Keratinocyte (primary cell): ENCODE measurements around the gene STYXL1. TPM values are rescaled to one million over a fixed set of nuclear protein-coding genes. Genes with fewer than 3 reads are reported as not detected.

ENCODE experiments used
- DNase-seq: peaks from one replicate; pipeline ENCODE4 v3.0.0-alpha.2; 2011; ENCODE audit warnings: low read depth, missing footprints, low spot score
- FAIRE-seq: peaks from 2 replicates; lab custom pipeline; 2011; peaks lifted over from hg19 to GRCh38; lab: Jason Lieb, UNC
- H2AFZ ChIP-seq: 2 replicates; pipeline ENCODE4 v1.6.0; 2012; ENCODE audit warnings: low read length, control low read depth, inconsistent platforms; ENCODE audit not compliant: control insufficient read depth
- H3K27ac ChIP-seq: 2 replicates; pipeline ENCODE4 v1.5.1; 2011; ENCODE audit warnings: low read length; ENCODE audit not compliant: control insufficient read depth, insufficient read depth
- H3K27me3 ChIP-seq: 3 replicates; pipeline ENCODE4 v1.6.0; 2011; ENCODE audit warnings: low read length; ENCODE audit not compliant: control insufficient read depth, insufficient read depth; ENCODE audit errors: extremely low read depth
- H3K36me3 ChIP-seq, 2 experiments: 2 replicates in 1 of 2; 3 replicates in 1 of 2; pipeline ENCODE4 v1.5.1; 2011; ENCODE audit warnings: low read length in 2 of 2, mild to moderate bottlenecking in 1 of 2; ENCODE audit not compliant: control insufficient read depth in 2 of 2, insufficient read depth in 2 of 2; ENCODE audit errors: extremely low read depth in 1 of 2
- H3K4me1 ChIP-seq: 3 replicates; pipeline ENCODE4 v1.5.1; 2011; ENCODE audit warnings: low read length; ENCODE audit not compliant: control insufficient read depth, insufficient read depth; ENCODE audit errors: extremely low read depth
- H3K4me2 ChIP-seq: 3 replicates; pipeline ENCODE4 v1.6.0; 2011; ENCODE audit warnings: low read depth, low read length; ENCODE audit not compliant: control insufficient read depth, insufficient read depth; ENCODE audit errors: extremely low read depth
- H3K4me3 ChIP-seq, 3 experiments: fragments of 200-600 bp in 1 of 3; sonication (generic) in 1 of 3; 2 replicates in 2 of 3; 3 replicates in 1 of 3; pipeline ENCODE4 v1.5.1; 2011 to 2016; ENCODE audit warnings: low read length in 3 of 3, mild to moderate bottlenecking in 3 of 3, control low read depth in 2 of 3, inconsistent platforms in 1 of 3, low read depth in 1 of 3, mixed read lengths in 1 of 3, mixed run types in 1 of 3, moderate library complexity in 1 of 3; ENCODE audit not compliant: control insufficient read depth in 2 of 3, insufficient read depth in 2 of 3; ENCODE audit errors: extremely low read depth in 1 of 3
- H3K79me2 ChIP-seq: 2 replicates; pipeline ENCODE4 v1.6.0; 2012; ENCODE audit warnings: low read length; ENCODE audit not compliant: control insufficient read depth, insufficient read depth
- H3K9ac ChIP-seq: 3 replicates; pipeline ENCODE4 v1.6.0; 2011; ENCODE audit warnings: low read length; ENCODE audit not compliant: control insufficient read depth, insufficient read depth; ENCODE audit errors: extremely low read depth
- H3K9me1 ChIP-seq: 3 replicates; pipeline ENCODE4 v1.6.0; 2011; ENCODE audit warnings: low read length; ENCODE audit not compliant: control insufficient read depth, insufficient read depth; ENCODE audit errors: extremely low read depth
- H3K9me3 ChIP-seq: 2 replicates; pipeline ENCODE4 v1.5.1; 2012; ENCODE audit warnings: low read depth, low read length; ENCODE audit not compliant: control insufficient read depth
- H4K20me1 ChIP-seq: 3 replicates; pipeline ENCODE4 v1.6.0; 2011; ENCODE audit warnings: low read length; ENCODE audit not compliant: control insufficient read depth, insufficient read depth; ENCODE audit errors: extremely low read depth
- CTCF ChIP-seq, 3 experiments: IDR thresholded peaks in 1 of 3; conservative IDR thresholded peaks in 1 of 3; optimal IDR thresholded peaks in 1 of 3; 2 replicates in 2 of 3; 3 replicates in 1 of 3; pipeline versions ENCODE3 to v1.5.1; 2011; ENCODE audit warnings: low read length in 3 of 3, mild to moderate bottlenecking in 3 of 3, moderate library complexity in 2 of 3, control low read depth in 1 of 3, inconsistent platforms in 1 of 3; ENCODE audit not compliant: insufficient read depth in 2 of 3; ENCODE audit errors: extremely low read depth in 1 of 3
- EZH2 ChIP-seq: IDR thresholded peaks from one replicate; pipeline ENCODE4 v1.6.1; 2012; ENCODE audit warnings: inconsistent platforms, mild to moderate bottlenecking, low read length, moderate library complexity
- dilution Hi-C: fragments of 300-500 bp; cut with MboI; formaldehyde crosslinking; loops from one replicate; pipeline ENCODE4 v1.7.0; 2020; ENCODE audit warnings: low sequenced_read_pairs; ENCODE audit not compliant: extremely low pct_ligation_motif_present
- polyA plus RNA-seq, 5 experiments: library from polyadenylated mRNA; depleted of rRNA in 3 of 5; stranded (reverse) in 3 of 5; stranded (forward) in 1 of 5; unstranded in 1 of 5; fragments of >200 nt; gene quantifications; 1 replicate in 1 of 5; 2 replicates in 3 of 5; 3 replicates in 1 of 5; pipeline versions ENCODE4 v1.2.1 to v1.2.3, GENCODE V29; 2011 to 2012; ENCODE audit warnings: missing spikeins in 2 of 5, low read depth in 1 of 5, low replicate concordance in 1 of 5

Gene STYXL1
- polyA plus RNA-seq, 1 donor (not counting 4 experiments of a cell fraction or from before 2014, with no cell fraction given): 76.2 TPM

- peaks cover 7 to 8% of the 10 kb centered on the region in 2 experiments for H3K36me3 ChIP-seq
- TF ChIP-seq CTCF (optimal IDR thresholded peaks at IDR 0.05 in 1 of 3, IDR thresholded peaks at IDR 0.05 in 1 of 3, conservative IDR thresholded peaks at IDR 0.05 in 1 of 3; ENCODE audit: extremely low read depth in 1 of 3, insufficient read depth in 2 of 3, low read length in 3 of 3) (peak in 1 of 3 experiments; percentile 9), EZH2 (no peak)
- H3K27ac ChIP-seq: no peak overlapping the region
- H3K9ac ChIP-seq: no peak overlapping the region
- DNase-seq (no peak), FAIRE-seq (no peak)
- no peak overlapping the region for H3K4me3 ChIP-seq
- H3K4me1 ChIP-seq: peaks cover 2% of the 10 kb centered on the region
- no peaks in the 10 kb centered on the region for H3K9me1 ChIP-seq
- no peak overlapping the region for H2AFZ ChIP-seq
- no peak overlapping the region for H3K4me2 ChIP-seq
- dilution Hi-C loops: no loop called here
- H3K79me2 ChIP-seq: no peaks in the 10 kb centered on the region
- no peaks in the 10 kb centered on the region for H4K20me1 ChIP-seq
- no peaks in the 10 kb centered on the region for H3K9me3 ChIP-seq
- no peaks in the 10 kb centered on the region for H3K27me3 ChIP-seq
Measured at GRCh38 chr7:75961218-75961617, 86.6 kb downstream of the STYXL1 start.

- no peak for DNase-seq
- H3K4me2 ChIP-seq: no peak overlapping the region
- no peaks in the 10 kb centered on the region for H3K27me3 ChIP-seq
- no peak for TF ChIP-seq EZH2
- TF ChIP-seq CTCF (optimal IDR thresholded peaks at IDR 0.05 in 1 of 3, IDR thresholded peaks at IDR 0.05 in 1 of 3, conservative IDR thresholded peaks at IDR 0.05 in 1 of 3; ENCODE audit: extremely low read depth in 1 of 3, insufficient read depth in 2 of 3, low read length in 3 of 3): no peak
- H3K79me2 ChIP-seq: no peaks in the 10 kb centered on the region
- dilution Hi-C loops: no loop called here
- H2AFZ ChIP-seq: no peak overlapping the region
- H3K36me3 ChIP-seq: peaks cover 7 to 15% of the 10 kb centered on the region in 2 experiments
- no peak for FAIRE-seq
- no peaks in the 10 kb centered on the region for H3K9me3 ChIP-seq
- H3K9me1 ChIP-seq: no peaks in the 10 kb centered on the region
- H3K4me1 ChIP-seq: peaks cover 3% of the 10 kb centered on the region
- no peak overlapping the region for H3K4me3 ChIP-seq
- no peak overlapping the region for H3K9ac ChIP-seq
- no peak overlapping the region for H3K27ac ChIP-seq
- H4K20me1 ChIP-seq: no peaks in the 10 kb centered on the region
Measured at GRCh38 chr7:75960372-75960771, 87.4 kb downstream of the STYXL1 start.
